ENCODE measurements around the gene FES.

The FES gene

GRCh38 chr15:90863987-90864386, 20.3 kb upstream of the FES start:
- H3K36me3 Mint-ChIP-seq (ENCODE audit: low read depth) = no peaks in the 10 kb centered on the region
- H3K27ac Mint-ChIP-seq = no peak overlapping the region
- H3K4me1 Mint-ChIP-seq = peaks cover 60% of the 10 kb centered on the region
- H3K4me3 Mint-ChIP-seq = no peak overlapping the region
- no peaks in the 10 kb centered on the region for H3K27me3 Mint-ChIP-seq (ENCODE audit: low read depth, poor library complexity)
- DNase-seq = no peak
- TF ChIP-seq, protein P1, sequence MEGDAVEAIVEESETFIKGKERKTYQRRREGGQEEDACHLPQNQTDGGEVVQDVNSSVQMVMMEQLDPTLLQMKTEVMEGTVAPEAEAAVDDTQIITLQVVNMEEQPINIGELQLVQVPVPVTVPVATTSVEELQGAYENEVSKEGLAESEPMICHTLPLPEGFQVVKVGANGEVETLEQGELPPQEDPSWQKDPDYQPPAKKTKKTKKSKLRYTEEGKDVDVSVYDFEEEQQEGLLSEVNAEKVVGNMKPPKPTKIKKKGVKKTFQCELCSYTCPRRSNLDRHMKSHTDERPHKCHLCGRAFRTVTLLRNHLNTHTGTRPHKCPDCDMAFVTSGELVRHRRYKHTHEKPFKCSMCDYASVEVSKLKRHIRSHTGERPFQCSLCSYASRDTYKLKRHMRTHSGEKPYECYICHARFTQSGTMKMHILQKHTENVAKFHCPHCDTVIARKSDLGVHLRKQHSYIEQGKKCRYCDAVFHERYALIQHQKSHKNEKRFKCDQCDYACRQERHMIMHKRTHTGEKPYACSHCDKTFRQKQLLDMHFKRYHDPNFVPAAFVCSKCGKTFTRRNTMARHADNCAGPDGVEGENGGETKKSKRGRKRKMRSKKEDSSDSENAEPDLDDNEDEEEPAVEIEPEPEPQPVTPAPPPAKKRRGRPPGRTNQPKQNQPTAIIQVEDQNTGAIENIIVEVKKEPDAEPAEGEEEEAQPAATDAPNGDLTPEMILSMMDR (IDR thresholded peaks at IDR 0.05) = no peak
- H3K9me3 Mint-ChIP-seq = no peaks in the 10 kb centered on the region

- no peak overlapping the region for H3K27ac Mint-ChIP-seq
These were observed 19.8 kb upstream of the FES start for GRCh38 chr15:90864507-90864906.

DNA sequence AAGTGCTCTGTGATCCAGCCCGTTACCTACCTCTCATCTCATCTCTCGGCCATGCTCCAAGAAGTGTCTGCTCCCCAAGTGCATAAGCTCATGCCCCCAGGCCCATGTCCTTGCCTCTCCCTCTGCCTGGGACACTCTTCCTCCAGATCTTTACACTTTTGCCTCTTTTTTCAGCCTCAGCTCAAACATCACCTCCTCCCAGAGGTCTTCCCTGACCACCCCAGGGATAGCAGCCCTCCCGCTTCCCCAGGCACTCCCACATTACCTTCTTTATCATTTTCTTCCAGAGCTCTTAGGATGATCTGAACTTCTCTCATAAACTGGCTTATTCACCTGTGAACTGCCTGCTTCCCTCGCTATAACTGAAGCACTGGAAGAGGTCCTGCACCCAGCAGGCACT, 18.6 kb upstream of the FES start:
- DNase-seq = no peak
- Mint-ChIP-seq H3K27ac (no peak overlapping the region), H3K27me3 (ENCODE audit: low read depth, poor library complexity) (no peaks in the 10 kb centered on the region), H3K9me3 (no peaks in the 10 kb centered on the region), H3K36me3 (ENCODE audit: low read depth) (no peaks in the 10 kb centered on the region), H3K4me3 (no peak overlapping the region), H3K4me1 (peaks cover 67% of the 10 kb centered on the region)
- TF ChIP-seq, protein P1 (IDR thresholded peaks at IDR 0.05) = no peak

More at GRCh38 chr15:90864507-90864906, 19.8 kb upstream of the FES start:
- H3K9me3 Mint-ChIP-seq = no peaks in the 10 kb centered on the region
- TF ChIP-seq, protein P1 (IDR thresholded peaks at IDR 0.05) = no peak
- no peak for DNase-seq
- H3K4me3 Mint-ChIP-seq = no peak overlapping the region
- H3K36me3 Mint-ChIP-seq (ENCODE audit: low read depth) = no peaks in the 10 kb centered on the region
- peaks cover 60% of the 10 kb centered on the region for H3K4me1 Mint-ChIP-seq
- no peaks in the 10 kb centered on the region for H3K27me3 Mint-ChIP-seq (ENCODE audit: low read depth, poor library complexity)

GRCh38 chr15:90866161-90866715, 18.1 kb upstream of the FES start:
- no peaks in the 10 kb centered on the region for H3K36me3 Mint-ChIP-seq (ENCODE audit: low read depth)
- H3K27me3 Mint-ChIP-seq (ENCODE audit: low read depth, poor library complexity) = no peaks in the 10 kb centered on the region
- H3K4me1 Mint-ChIP-seq = peaks cover 70% of the 10 kb centered on the region
- DNase-seq = no peak
- TF ChIP-seq, protein P1 (IDR thresholded peaks at IDR 0.05) = no peak
- no peak overlapping the region for H3K4me3 Mint-ChIP-seq
- no peak overlapping the region for H3K27ac Mint-ChIP-seq
- no peaks in the 10 kb centered on the region for H3K9me3 Mint-ChIP-seq

DNA sequence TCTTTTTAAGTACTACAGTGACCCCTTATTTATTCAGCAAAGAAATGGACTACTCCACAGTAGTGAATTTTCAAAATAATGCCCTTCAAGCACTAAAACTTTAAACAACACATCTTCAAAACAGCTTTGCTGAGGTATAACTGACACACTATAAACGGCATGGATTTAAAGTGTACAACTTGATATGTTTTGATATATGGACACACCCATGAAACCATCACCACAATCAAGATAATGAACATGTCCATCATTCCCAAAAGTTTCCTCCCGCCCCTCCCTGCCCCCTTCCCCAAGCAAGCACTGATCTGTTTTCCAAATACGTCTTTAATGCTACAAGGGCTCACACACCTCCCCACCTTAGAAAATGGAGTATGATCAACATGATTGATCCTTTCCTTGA, 17.5 kb upstream of the FES start:
- Mint-ChIP-seq H3K36me3 (ENCODE audit: low read depth) (no peaks in the 10 kb centered on the region), H3K4me1 (peaks cover 70% of the 10 kb centered on the region)

GRCh38 chr15:90868261-90868689, 16.0 kb upstream of the FES start, which contains the start of gene FURIN:
Gene FURIN (plus strand): TSS chr15:90868588. CDS start chr15:90875741, 7,153 bp downstream.
- H3K27me3 Mint-ChIP-seq (ENCODE audit: low read depth, poor library complexity) = peaks cover 3% of the 10 kb centered on the region
- no peak for DNase-seq
- TF ChIP-seq, protein P1 (IDR thresholded peaks at IDR 0.05) = no peak
- no peaks in the 10 kb centered on the region for H3K36me3 Mint-ChIP-seq (ENCODE audit: low read depth)
- no peaks in the 10 kb centered on the region for H3K9me3 Mint-ChIP-seq
- H3K27ac Mint-ChIP-seq = no peak within 1 kb of the TSS
- H3K4me1 Mint-ChIP-seq = peaks cover 72% of the 10 kb centered on the region
- peak within 1 kb of the TSS; percentile 87 for H3K4me3 Mint-ChIP-seq

More for the DNA sequence above, 17.5 kb upstream of the FES start:
- TF ChIP-seq, protein P1 (IDR thresholded peaks at IDR 0.05) = no peak
- Mint-ChIP-seq H3K9me3 (no peaks in the 10 kb centered on the region), H3K4me3 (no peak overlapping the region), H3K27me3 (ENCODE audit: low read depth, poor library complexity) (no peaks in the 10 kb centered on the region), H3K27ac (no peak overlapping the region)
- DNase-seq = no peak
